HepG2 (cell line): Measurements from ENCODE around the gene SAC3D1. TPM values are rescaled to one million over a fixed set of nuclear protein-coding genes. Genes with fewer than 3 reads are reported as not detected.
A peak's percentile ranks its signal among the peaks of the same experiment; 100 is the strongest.

Source experiments
- GABPB1 ChIP-seq: IDR thresholded peaks from 2 replicates; pipeline ENCODE4 v1.6.1; 2016; ENCODE audit warnings: mild to moderate bottlenecking, missing genetic modification reagents, moderate library complexity, missing compliant biosample characterization
- GATAD2A ChIP-seq: IDR thresholded peaks from 2 replicates; pipeline ENCODE4 v1.6.1; 2016
- HNRNPK ChIP-seq: fragments of 200-400 bp; formaldehyde crosslinking; IDR thresholded peaks from 2 replicates; pipeline ENCODE4 v1.6.1; 2018; ENCODE audit warnings: low read length, low read depth, moderate library complexity, mild to moderate bottlenecking; ENCODE audit not compliant: poor library complexity, severe bottlenecking
- IKZF4 ChIP-seq: sonication (generic); formaldehyde crosslinking; IDR thresholded peaks from 2 replicates; pipeline ENCODE4 v1.5.1; 2020; ENCODE audit warnings: borderline replicate concordance, mild to moderate bottlenecking, low read depth, missing genetic modification reagents; ENCODE audit errors: not compliant biosample characterization
- KAT8 ChIP-seq: IDR thresholded peaks from 2 replicates; pipeline ENCODE4 v1.6.1; 2016; ENCODE audit warnings: missing genetic modification reagents, missing compliant biosample characterization
- KDM2A ChIP-seq: sonication (generic); formaldehyde crosslinking; IDR thresholded peaks from 2 replicates; pipeline ENCODE4 v1.4.0; 2020; ENCODE audit warnings: low read depth, missing genetic modification reagents, borderline replicate concordance
- RNF219 ChIP-seq: sonication (generic); formaldehyde crosslinking; IDR thresholded peaks from 2 replicates; pipeline ENCODE4 v1.5.0; 2020; ENCODE audit warnings: mild to moderate bottlenecking, missing genetic modification reagents
- SATB2 ChIP-seq: sonication (generic); formaldehyde crosslinking; IDR thresholded peaks from 2 replicates; pipeline ENCODE4 v1.5.0; 2020; ENCODE audit warnings: missing genetic modification reagents
- SIN3A ChIP-seq: IDR thresholded peaks from 2 replicates; pipeline ENCODE4 v1.6.1; 2011; ENCODE audit warnings: low read depth, mild to moderate bottlenecking, control low read depth, low read length, borderline replicate concordance
- SMAD9 ChIP-seq: sonication (generic); formaldehyde crosslinking; IDR thresholded peaks from 2 replicates; pipeline ENCODE4 v1.5.1; 2020; ENCODE audit warnings: mild to moderate bottlenecking, missing genetic modification reagents
- ZHX1 ChIP-seq: sonication (generic); formaldehyde crosslinking; IDR thresholded peaks from 2 replicates; pipeline ENCODE4 v1.8.1; 2022; ENCODE audit warnings: low read depth, mild to moderate bottlenecking, missing genetic modification reagents
- ZNF326 ChIP-seq: sonication (generic); formaldehyde crosslinking; IDR thresholded peaks from 2 replicates; pipeline ENCODE4 v1.4.0; 2020; ENCODE audit warnings: missing genetic modification reagents, borderline replicate concordance
- ZNF350 ChIP-seq: sonication (generic); formaldehyde crosslinking; IDR thresholded peaks from 2 replicates; pipeline ENCODE4 v1.4.0; 2020; ENCODE audit warnings: mild to moderate bottlenecking, low read depth, missing genetic modification reagents, borderline replicate concordance
- ZNF552 ChIP-seq: sonication (generic); formaldehyde crosslinking; IDR thresholded peaks from 2 replicates; pipeline ENCODE4 v1.9.0; 2022; ENCODE audit warnings: missing genetic modification reagents, mild to moderate bottlenecking, borderline replicate concordance
- ZNF563 ChIP-seq: sonication (generic); formaldehyde crosslinking; IDR thresholded peaks from 2 replicates; pipeline ENCODE4 v1.8.0; 2022; ENCODE audit warnings: mild to moderate bottlenecking, moderate library complexity, missing genetic modification reagents
- ZNF644 ChIP-seq: IDR thresholded peaks from 2 replicates; pipeline ENCODE4 v1.6.1; 2016; ENCODE audit warnings: low read depth
- ZNF878 ChIP-seq: sonication (generic); formaldehyde crosslinking; IDR thresholded peaks from 2 replicates; pipeline ENCODE4 v1.8.1; 2023; ENCODE audit warnings: mild to moderate bottlenecking, missing genetic modification reagents, moderate library complexity
- ZSCAN22 ChIP-seq: sonication (generic); formaldehyde crosslinking; IDR thresholded peaks from 2 replicates; pipeline ENCODE4 v1.4.0; 2020; ENCODE audit warnings: mild to moderate bottlenecking, missing genetic modification reagents
- ZSCAN9 ChIP-seq: IDR thresholded peaks from 2 replicates; pipeline ENCODE4 v1.6.1; 2016; ENCODE audit warnings: borderline replicate concordance
- polyA plus RNA-seq, 8 experiments: library from polyadenylated mRNA; depleted of rRNA in 3 of 8; stranded (reverse) in 7 of 8; unstranded in 1 of 8; fragments of >200 nt; fragmentation: Illumina TruSeq in 4 of 8; extraction: Trizol in 4 of 8; gene quantifications; 2 replicates each; pipeline versions ENCODE4 v1.2.1 to v1.2.3, GENCODE V29; 2011 to 2016; ENCODE audit warnings: low read depth in 4 of 8, missing spikeins in 1 of 8, mixed read lengths in 1 of 8; ENCODE audit not compliant: insufficient read depth in 1 of 8
- total RNA-seq, 5 experiments: library from RNA; depleted of rRNA; stranded (reverse); fragments of >200 nt; fragmentation: Illumina TruSeq; extraction: Trizol; gene quantifications; 2 replicates each; pipeline ENCODE4 v1.2.3, GENCODE V29; 2016; ENCODE audit warnings: low read depth in 1 of 5
- TF ChIP-seq, protein P1 (sequence below): sonication (generic); formaldehyde crosslinking; IDR thresholded peaks from 2 replicates; pipeline ENCODE4 v1.4.0; 2020; ENCODE audit warnings: missing genetic modification reagents
- TF ChIP-seq, protein P2 (sequence below): IDR thresholded peaks from 2 replicates; pipeline ENCODE4 v1.6.1; 2012; ENCODE audit warnings: inconsistent platforms
- TF ChIP-seq, protein P3 (sequence below): IDR thresholded peaks from 2 replicates; pipeline ENCODE4 v1.6.1; 2016

Gene SAC3D1
- total and polyA plus RNA-seq, 2 of the 13 experiments (the other 11 are each of a cell fraction or from before 2014, with no cell fraction given), result 7.4 to 36.3 TPM

- TF ChIP-seq, protein P1, sequence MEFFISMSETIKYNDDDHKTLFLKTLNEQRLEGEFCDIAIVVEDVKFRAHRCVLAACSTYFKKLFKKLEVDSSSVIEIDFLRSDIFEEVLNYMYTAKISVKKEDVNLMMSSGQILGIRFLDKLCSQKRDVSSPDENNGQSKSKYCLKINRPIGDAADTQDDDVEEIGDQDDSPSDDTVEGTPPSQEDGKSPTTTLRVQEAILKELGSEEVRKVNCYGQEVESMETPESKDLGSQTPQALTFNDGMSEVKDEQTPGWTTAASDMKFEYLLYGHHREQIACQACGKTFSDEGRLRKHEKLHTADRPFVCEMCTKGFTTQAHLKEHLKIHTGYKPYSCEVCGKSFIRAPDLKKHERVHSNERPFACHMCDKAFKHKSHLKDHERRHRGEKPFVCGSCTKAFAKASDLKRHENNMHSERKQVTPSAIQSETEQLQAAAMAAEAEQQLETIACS, result peak; percentile 38; the same call in 1 of the 2 replicates
- peak; percentile 5; the same call in 1 of the 2 replicates for TF ChIP-seq ZSCAN9 (CRISPR knock-in tag)
- TF ChIP-seq ZSCAN22 (CRISPR knock-in tag), result peak; percentile 68
- no peak for TF ChIP-seq ZNF644 (CRISPR knock-in tag)
- TF ChIP-seq ZHX1 (CRISPR knock-in tag), result peak; percentile 17; the same call in 1 of the 2 replicates
- TF ChIP-seq SIN3A, result no peak; the same call in 1 of the 2 replicates
- 0 out of 2 replicates have a peak, but pooled peaks have one; percentile 59 for TF ChIP-seq ZNF552 (CRISPR knock-in tag)
- TF ChIP-seq KAT8 (CRISPR knock-in tag), result peak; percentile 70
- no peak for TF ChIP-seq RNF219
- no peak for TF ChIP-seq SMAD9 (CRISPR knock-in tag)
- no peak for TF ChIP-seq ZNF326 (CRISPR knock-in tag)
- TF ChIP-seq ZNF350 (CRISPR knock-in tag), result peak; percentile 9; the same call in 1 of the 2 replicates
- TF ChIP-seq SATB2 (CRISPR knock-in tag), result 0 out of 2 replicates have a peak, but pooled peaks have one; percentile 50
- TF ChIP-seq IKZF4, result peak; percentile 78
- no peak for TF ChIP-seq HNRNPK
- peak; percentile 81 for TF ChIP-seq GABPB1 (CRISPR knock-in tag)
- TF ChIP-seq KDM2A (CRISPR knock-in tag), result peak; percentile 75; the same call in 1 of the 2 replicates
- TF ChIP-seq, protein P2, sequence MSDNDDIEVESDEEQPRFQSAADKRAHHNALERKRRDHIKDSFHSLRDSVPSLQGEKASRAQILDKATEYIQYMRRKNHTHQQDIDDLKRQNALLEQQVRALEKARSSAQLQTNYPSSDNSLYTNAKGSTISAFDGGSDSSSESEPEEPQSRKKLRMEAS, result peak; percentile 84
- no peak; the same call in 1 of the 2 replicates for TF ChIP-seq GATAD2A (CRISPR knock-in tag)
- peak; percentile 72; the same call in 1 of the 2 replicates for TF ChIP-seq ZNF878 (CRISPR knock-in tag)
- peak; percentile 71; the same call in 1 of the 2 replicates for TF ChIP-seq ZNF563 (CRISPR knock-in tag)
- TF ChIP-seq, protein P3, sequence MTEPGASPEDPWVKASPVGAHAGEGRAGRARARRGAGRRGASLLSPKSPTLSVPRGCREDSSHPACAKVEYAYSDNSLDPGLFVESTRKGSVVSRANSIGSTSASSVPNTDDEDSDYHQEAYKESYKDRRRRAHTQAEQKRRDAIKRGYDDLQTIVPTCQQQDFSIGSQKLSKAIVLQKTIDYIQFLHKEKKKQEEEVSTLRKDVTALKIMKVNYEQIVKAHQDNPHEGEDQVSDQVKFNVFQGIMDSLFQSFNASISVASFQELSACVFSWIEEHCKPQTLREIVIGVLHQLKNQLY (CRISPR knock-in tag), result no peak; the same call in 1 of the 2 replicates
Measured at GRCh38 chr11:65013888-65014725, 26.9 kb upstream of the SAC3D1 start, which contains the start of gene ARL2 (continued).
